Common myeloid progenitor, CD34-positive (primary cell): ENCODE results near the gene ADRB2.
"Not testable (repeated sequence)": the region's sequence is repeated elsewhere in the genome, so short reads cannot be mapped to it uniquely, and the experiment has no call there.

Source experiments
- CTCF ChIA-PET: fragments of 350-600 bp; sonication (Branson Sonifier 250); formaldehyde crosslinking; loops from one replicate; lab custom pipeline; 2021; ENCODE audit warnings: antibody characterized with exemption; lab: Charles Lee
- POLR2A ChIA-PET: fragments of 350-600 bp; sonication (Branson Sonifier 250); formaldehyde crosslinking; loops from one replicate; lab custom pipeline; 2021; ENCODE audit warnings: antibody characterized with exemption; lab: Charles Lee
- DNase-seq, 3 donors: peaks; one replicate each; pipeline versions ENCODE4 v3.0.0 to v3.0.0-alpha.2; 2013
- H3K27ac ChIP-seq, 2 experiments: 1 replicate in 1 of 2; 2 replicates in 1 of 2; pipeline ENCODE4 v1.7.0; 2013; ENCODE audit warnings: inconsistent platforms in 2 of 2, low read length in 2 of 2, mild to moderate bottlenecking in 2 of 2, low read depth in 1 of 2, moderate library complexity in 1 of 2; ENCODE audit not compliant: severe bottlenecking in 2 of 2, insufficient read depth in 1 of 2, poor library complexity in 1 of 2
- H3K27me3 ChIP-seq, 5 experiments: replicated peaks in 2 of 5; 1 replicate in 3 of 5; 2 replicates in 2 of 5; pipeline versions ENCODE4 v1.6.1 to v1.7.0; 2013; ENCODE audit warnings: low read length in 4 of 5, mild to moderate bottlenecking in 2 of 5, moderate library complexity in 2 of 5, inconsistent platforms in 1 of 5; ENCODE audit not compliant: insufficient read depth in 5 of 5, control insufficient read depth in 4 of 5
- H3K36me3 ChIP-seq, 4 experiments: 1 replicate in 2 of 4; 2 replicates in 2 of 4; pipeline versions ENCODE4 v1.6.1 to v1.7.0; 2013; ENCODE audit warnings: low read length in 3 of 4, control low read depth in 1 of 4, mild to moderate bottlenecking in 1 of 4; ENCODE audit not compliant: control insufficient read depth in 4 of 4, insufficient read depth in 4 of 4
- H3K4me1 ChIP-seq, 4 experiments: 1 replicate in 3 of 4; 2 replicates in 1 of 4; pipeline versions ENCODE4 v1.6.1 to v1.7.1; 2013; ENCODE audit warnings: low read length in 3 of 4, mild to moderate bottlenecking in 3 of 4, control low read depth in 1 of 4, inconsistent platforms in 1 of 4, moderate library complexity in 1 of 4; ENCODE audit not compliant: control insufficient read depth in 4 of 4, insufficient read depth in 4 of 4; ENCODE audit errors: control extremely low read depth in 1 of 4
- H3K4me3 ChIP-seq, 7 experiments: 1 replicate in 4 of 7; 2 replicates in 3 of 7; pipeline versions ENCODE4 v1.5.1 to v1.7.0; 2013; ENCODE audit warnings: mild to moderate bottlenecking in 7 of 7, low read length in 6 of 7, moderate library complexity in 6 of 7, inconsistent platforms in 2 of 7, low read depth in 2 of 7, control low read depth in 1 of 7; ENCODE audit not compliant: insufficient read depth in 4 of 7, control insufficient read depth in 1 of 7; ENCODE audit errors: extremely low read depth in 1 of 7
- H3K9me3 ChIP-seq, 5 experiments: 1 replicate in 4 of 5; 2 replicates in 1 of 5; pipeline versions ENCODE4 v1.6.1 to v1.7.1; 2013; ENCODE audit warnings: low read length in 4 of 5, mild to moderate bottlenecking in 2 of 5, inconsistent platforms in 1 of 5, low read depth in 1 of 5, moderate library complexity in 1 of 5; ENCODE audit not compliant: control insufficient read depth in 4 of 5, insufficient read depth in 2 of 5; ENCODE audit errors: control extremely low read depth in 1 of 5
- WGBS: methylation state at CpG from one replicate; pipeline ENCODE4 v1.1.5; 2013; ENCODE audit not compliant: insufficient coverage; 5-methylcytosine and 5-hydroxymethylcytosine counted together

ADRB2 gene

DNA sequence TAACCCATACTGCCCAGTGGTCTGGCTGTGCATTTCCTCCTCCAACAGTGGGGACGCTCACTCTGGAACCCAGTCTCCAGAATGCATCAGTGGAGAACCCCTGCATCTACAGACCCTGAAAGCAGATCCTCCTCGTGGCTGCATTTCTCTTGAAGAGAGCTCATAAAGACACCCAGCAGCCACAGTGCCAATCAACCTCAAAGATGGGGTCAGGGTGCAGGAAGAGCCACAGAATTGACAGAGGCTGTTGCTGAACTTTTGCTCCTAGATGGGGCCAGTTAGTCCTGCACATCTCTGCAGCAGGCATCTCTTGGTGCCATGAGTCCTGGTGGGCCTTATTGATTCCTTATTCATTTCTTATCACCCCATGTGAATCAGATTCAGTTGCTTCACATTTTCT, 39.6 kb downstream of the ADRB2 start:
- ChIA-PET POLR2A (no interaction called here), CTCF (no interaction called here)
- no peak overlapping the region for H3K27ac ChIP-seq
- no peaks in the 10 kb centered on the region for H3K27me3 ChIP-seq
- no peaks in the 10 kb centered on the region for H3K36me3 ChIP-seq
- peaks cover 0 to 4% (median 0%) of the 10 kb centered on the region in 4 experiments for H3K4me1 ChIP-seq
- 100% methylated on average over 2 of the region's 2 CpGs for WGBS
- DNase-seq, result no peak
- H3K4me3 ChIP-seq, result no peak overlapping the region
- no peaks in the 10 kb centered on the region for H3K9me3 ChIP-seq

DNA sequence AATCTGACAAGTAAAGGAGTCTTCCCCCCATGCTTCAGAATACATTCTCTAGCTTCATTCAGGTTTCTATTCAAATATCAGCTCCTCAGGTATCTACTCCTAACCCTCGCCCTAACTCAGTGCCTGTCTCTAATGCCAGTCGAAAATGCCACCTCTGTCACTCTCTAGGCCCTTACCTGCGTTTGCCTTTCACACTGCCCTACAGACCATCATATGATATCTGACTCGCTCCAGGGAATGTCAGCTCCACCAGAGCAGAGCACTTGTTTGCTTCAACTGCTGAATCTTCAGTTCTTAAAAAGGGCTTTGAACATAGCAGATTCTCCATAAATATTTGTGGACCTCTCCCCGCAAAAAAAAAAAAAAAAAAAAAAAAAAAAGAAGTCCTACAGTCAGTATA, 46.7 kb downstream of the ADRB2 start:
- ChIA-PET POLR2A (no interaction called here), CTCF (no interaction called here)
- Histone ChIP-seq H3K27me3 (no peaks in the 10 kb centered on the region), H3K9me3 (no peaks in the 10 kb centered on the region), H3K4me1 (peaks cover 0 to 4% (median 0%) of the 10 kb centered on the region in 4 experiments), H3K27ac (no peak overlapping the region), H3K36me3 (no peaks in the 10 kb centered on the region), H3K4me3 (no peak overlapping the region)
- no peak for DNase-seq
- 96% methylated on average over 3 of the region's 5 CpGs for WGBS

DNA sequence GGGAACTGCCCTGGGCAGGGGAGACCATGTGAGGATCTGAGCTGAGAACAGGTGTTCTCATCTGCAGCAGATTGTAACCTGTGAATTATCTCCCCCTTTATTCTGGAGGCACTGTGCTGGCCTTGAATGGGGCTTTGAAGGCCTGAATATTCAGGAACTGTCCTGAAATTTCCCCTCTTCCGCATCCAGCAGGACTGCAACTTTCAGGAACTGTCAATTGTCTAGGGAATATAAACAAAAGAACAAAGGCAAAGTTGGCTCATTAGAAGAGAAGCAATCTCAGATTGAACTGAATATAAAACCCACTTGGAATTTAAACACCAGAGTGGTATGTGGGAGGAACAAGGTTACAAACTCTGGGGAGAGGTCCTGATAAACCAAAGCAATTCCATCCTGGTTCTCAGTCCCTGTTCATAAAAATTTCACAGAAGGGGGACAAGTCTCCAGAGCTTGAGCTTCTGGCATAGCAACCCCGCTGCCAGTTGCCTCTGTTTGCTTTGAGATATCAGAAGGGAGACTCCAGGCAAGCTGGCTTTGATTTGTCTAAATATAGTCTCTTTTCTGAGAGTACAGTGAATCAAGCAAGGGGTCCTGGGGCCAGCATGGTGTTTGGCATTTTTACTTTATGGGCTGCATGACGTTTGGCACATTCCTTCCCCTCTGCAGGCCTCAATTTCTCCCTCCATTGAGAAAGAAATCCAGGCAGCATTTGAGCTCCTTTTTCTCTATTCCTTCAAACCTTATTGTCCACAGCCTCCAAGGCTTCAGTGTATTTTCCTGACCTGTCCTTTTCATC, 47.5 kb downstream of the ADRB2 start:
- CTCF ChIA-PET, result no interaction called here
- H3K27me3 ChIP-seq, result no peaks in the 10 kb centered on the region
- DNase-seq, result no peak
- H3K36me3 ChIP-seq, result no peaks in the 10 kb centered on the region
- H3K4me1 ChIP-seq, result peaks cover 0 to under 1% (median 0%) of the 10 kb centered on the region in 4 experiments
- 95% methylated on average over 2 of the region's 3 CpGs for WGBS
- POLR2A ChIA-PET, result no interaction called here
- H3K27ac ChIP-seq, result no peak overlapping the region
- H3K9me3 ChIP-seq, result no peaks in the 10 kb centered on the region
- H3K4me3 ChIP-seq, result no peak overlapping the region

DNA sequence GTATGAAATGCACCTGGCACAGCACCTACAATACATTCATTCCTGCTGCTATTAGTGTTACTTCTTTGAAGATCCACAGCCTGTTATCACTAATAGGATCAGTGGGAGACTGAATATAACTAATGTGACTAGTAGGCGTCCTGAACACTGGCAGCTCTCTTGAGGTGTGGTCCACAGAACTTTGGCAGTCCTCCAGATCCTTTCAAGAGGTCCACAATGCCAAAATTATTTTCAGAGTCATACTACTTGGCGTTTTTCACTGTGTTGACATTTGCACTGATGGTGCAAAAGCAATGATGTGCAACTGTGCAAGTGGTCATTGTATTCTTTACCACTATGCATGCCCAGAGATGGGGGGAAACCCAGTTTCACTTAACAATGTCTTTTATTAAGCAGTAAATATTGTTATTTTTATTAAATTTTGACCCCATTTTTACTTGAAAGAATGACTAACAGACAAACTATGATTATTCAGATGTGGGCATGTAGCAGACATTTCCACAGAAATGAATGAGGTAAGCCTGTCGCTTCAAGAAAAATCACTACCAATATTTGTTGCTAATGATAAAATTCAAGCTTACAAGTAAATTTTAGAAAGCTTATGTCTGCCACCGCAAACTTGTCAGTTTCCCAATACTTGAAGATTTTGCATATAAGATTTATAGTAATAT, 48.9 kb downstream of the ADRB2 start:
- DNase-seq, result no peak
- Histone ChIP-seq H3K27me3 (no peaks in the 10 kb centered on the region), H3K4me3 (no peak overlapping the region), H3K4me1 (no peaks in the 10 kb centered on the region), H3K36me3 (no peaks in the 10 kb centered on the region), H3K9me3 (no peaks in the 10 kb centered on the region), H3K27ac (no peak overlapping the region)
- POLR2A ChIA-PET, result no interaction called here
- 33% methylated on average over 1 of the region's 4 CpGs for WGBS
- CTCF ChIA-PET, result interaction anchor here (1.3 kb wide), 1 partner anchor 51 kb away, joined by 5 read pairs; no protein-coding TSS in a partner anchor

DNA sequence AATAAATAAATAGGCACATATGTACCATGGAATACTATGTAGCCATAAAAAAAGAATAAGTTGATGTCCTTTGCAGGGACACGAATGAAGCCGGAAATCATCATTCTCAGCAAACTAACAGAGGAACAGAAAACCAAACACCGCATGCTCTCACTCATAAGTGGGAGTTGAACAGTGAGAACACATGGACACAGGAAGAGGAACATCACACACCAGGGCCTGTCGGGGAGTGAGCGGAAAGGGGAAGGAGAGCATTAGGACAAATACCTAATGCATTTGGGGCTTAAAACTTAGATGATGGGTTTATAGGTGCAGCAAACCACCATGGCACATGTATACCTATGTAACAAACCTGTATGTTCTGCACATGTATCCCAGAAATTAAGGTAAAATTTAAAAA, 51.0 kb downstream of the ADRB2 start:
- CTCF ChIA-PET, DNase-seq, H3K27me3 ChIP-seq, H3K4me1 ChIP-seq, POLR2A ChIA-PET, H3K9me3 ChIP-seq, H3K27ac ChIP-seq, H3K4me3 ChIP-seq, H3K36me3 ChIP-seq: not testable (repeated sequence)
- WGBS, result 92% methylated on average over 2 of the region's 5 CpGs
